Thymus (tissue), 11 donors: ENCODE measurements around the gene SLC22A14. TPM values are rescaled to one million over a fixed set of nuclear protein-coding genes. Genes with fewer than 3 reads are reported as not detected.

Experiments used
- DNase-seq, 9 donors: peaks; one replicate each; pipeline ENCODE4 v3.0.0-alpha.2; 2013; ENCODE audit warnings: low spot score in 9 of 9, low read depth in 6 of 9, missing footprints in 1 of 9
- H3K27ac ChIP-seq, 2 donors: one replicate each; pipeline ENCODE4 v1.5.1; 2013; ENCODE audit warnings: control low read depth in 1 of 2, low read depth in 1 of 2, low read length in 1 of 2, mild to moderate bottlenecking in 1 of 2, moderate library complexity in 1 of 2
- H3K27me3 ChIP-seq, 2 donors: one replicate each; pipeline ENCODE4 v1.5.1; 2013; ENCODE audit warnings: low read length in 1 of 2; ENCODE audit not compliant: control insufficient read depth in 2 of 2, insufficient read depth in 1 of 2
- H3K36me3 ChIP-seq, 2 donors: one replicate each; pipeline ENCODE4 v1.5.1; 2013; ENCODE audit warnings: low read length in 1 of 2, mild to moderate bottlenecking in 1 of 2, moderate library complexity in 1 of 2; ENCODE audit not compliant: control insufficient read depth in 2 of 2, insufficient read depth in 2 of 2
- H3K4me1 ChIP-seq, 2 donors: one replicate each; pipeline ENCODE4 v1.5.1; 2013; ENCODE audit warnings: low read length in 2 of 2; ENCODE audit not compliant: control insufficient read depth in 2 of 2, insufficient read depth in 2 of 2
- H3K4me3 ChIP-seq, 2 donors: one replicate each; pipeline ENCODE4 v1.5.1; 2013; ENCODE audit warnings: low read length in 2 of 2, control low read depth in 1 of 2, mild to moderate bottlenecking in 1 of 2
- H3K9me3 ChIP-seq, 2 donors: one replicate each; pipeline ENCODE4 v1.5.1; 2013; ENCODE audit warnings: low read length in 1 of 2, mild to moderate bottlenecking in 1 of 2; ENCODE audit not compliant: control insufficient read depth in 2 of 2, insufficient read depth in 1 of 2
- WGBS: extraction: QIAGEN DNeasy Blood & Tissue Kit; methylation state at CpG from one replicate; pipeline ENCODE4 v1.1.7; 2013; 5-methylcytosine and 5-hydroxymethylcytosine counted together
- polyA plus RNA-seq: library from polyadenylated mRNA; stranded (reverse); fragments of 200-250 nt; gene quantifications from one replicate; pipeline ENCODE4 v1.2.3, GENCODE V29; 2013
- total RNA-seq: library from RNA; stranded (reverse); fragments of 120-200 nt; gene quantifications from one replicate; pipeline ENCODE4 v1.2.4, GENCODE V29; 2013
- donor health status: healthy.

SLC22A14 gene
- total and polyA plus RNA-seq, 2 donors: 0.05 to 0.21 TPM

DNA sequence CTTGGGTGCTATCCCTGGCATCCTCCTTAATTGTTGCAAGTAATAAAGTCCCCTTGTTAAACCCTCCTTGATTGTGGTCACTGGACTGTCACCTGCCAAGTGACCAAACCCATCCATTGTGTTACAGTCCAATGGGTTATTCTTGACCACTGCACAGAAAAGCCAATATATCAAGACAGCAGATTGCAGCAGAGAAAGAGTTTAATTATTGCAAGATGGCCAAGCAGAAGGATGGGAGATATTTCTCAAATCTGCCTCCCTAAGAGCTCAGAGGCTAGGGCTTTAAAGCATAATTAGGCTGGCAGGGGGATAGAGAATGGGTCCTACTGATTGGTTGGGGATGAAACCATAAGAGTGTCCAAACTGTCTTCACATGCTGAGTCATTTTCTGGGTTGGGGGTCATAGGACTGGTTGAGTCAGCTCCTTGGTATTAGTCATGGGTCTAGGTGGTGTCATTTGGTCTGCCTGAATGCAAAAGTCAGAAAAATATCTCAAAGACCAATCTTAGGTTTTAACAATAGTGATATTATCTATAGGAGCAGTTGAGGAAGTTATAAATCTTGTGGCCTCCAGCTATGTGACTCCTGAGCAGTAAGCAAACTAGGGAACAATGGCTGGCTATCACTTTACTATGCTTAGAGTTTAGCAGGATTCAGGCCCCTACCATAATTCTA, 45.4 kb downstream of the SLC22A14 start:
- Histone ChIP-seq H3K9me3 (no peaks in the 10 kb centered on the region), H3K4me3 (no peak overlapping the region), H3K36me3 (no peaks in the 10 kb centered on the region), H3K27me3 (no peaks in the 10 kb centered on the region), H3K27ac (no peak overlapping the region), H3K4me1 (no peaks in the 10 kb centered on the region)
- DNase-seq: no peak

DNA sequence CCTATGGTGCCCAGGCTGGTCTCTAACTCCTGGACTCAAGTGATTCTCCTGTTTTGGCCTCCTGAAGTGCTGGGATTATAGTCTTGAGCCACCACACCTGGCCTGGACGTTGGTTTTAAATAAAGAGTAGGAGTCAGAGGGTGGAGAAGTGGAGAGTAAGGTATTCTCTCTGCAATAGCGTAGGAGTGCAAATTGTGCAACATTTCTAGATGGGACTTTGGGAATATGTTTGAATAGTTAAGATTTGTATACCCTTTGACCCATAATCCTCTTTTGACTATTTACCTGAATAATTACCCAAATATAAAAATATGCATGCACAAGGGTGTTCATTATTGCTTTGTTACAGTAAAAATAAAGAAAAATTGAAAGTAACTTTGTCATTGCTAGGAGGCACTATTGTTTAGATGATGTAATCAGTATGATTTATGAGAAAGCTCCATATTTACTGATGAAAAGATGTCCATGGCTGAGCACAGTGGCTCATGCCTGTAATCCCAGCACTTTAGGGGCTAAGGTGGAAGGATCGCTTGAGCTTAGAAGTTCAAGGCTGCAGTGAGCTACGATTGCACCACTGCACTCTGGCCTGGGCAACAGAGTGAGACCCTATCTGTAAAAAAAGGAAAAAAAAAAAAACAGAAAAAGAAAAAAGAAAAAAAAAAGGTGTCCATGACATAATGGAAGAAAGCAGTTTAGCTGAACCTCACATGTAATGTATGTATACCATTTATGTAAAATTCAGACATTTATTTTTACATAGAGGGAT, 49.3 kb downstream of the SLC22A14 start:
- Histone ChIP-seq H3K36me3 (no peaks in the 10 kb centered on the region), H3K27ac (no peak overlapping the region), H3K4me1 (no peaks in the 10 kb centered on the region), H3K4me3 (no peak overlapping the region), H3K27me3 (no peaks in the 10 kb centered on the region), H3K9me3 (no peaks in the 10 kb centered on the region)
- DNase-seq: no peak
- 94% methylated on average over 4 of the region's 4 CpGs for WGBS

DNA sequence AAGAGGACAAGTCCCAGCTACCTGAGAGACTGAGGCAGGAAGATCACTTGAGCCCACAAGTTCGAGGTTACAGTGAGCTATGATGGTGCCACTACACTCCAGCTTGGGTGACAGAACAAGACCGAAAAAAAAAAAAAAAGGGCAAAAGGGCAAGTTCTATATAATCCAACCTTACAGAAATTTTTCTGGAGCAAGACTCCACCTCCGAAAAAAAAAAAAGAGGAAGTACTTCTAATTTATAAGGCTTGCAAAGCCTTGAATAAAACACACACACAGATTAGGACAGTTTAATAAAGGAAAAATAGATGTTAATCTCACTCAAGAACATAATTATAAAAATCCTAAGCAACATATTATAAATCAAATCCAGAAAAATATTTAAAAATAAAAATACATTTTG, 50.1 kb downstream of the SLC22A14 start:
- H3K27ac ChIP-seq: no peak overlapping the region
- H3K4me1 ChIP-seq: no peaks in the 10 kb centered on the region
- no peak overlapping the region for H3K4me3 ChIP-seq
- H3K27me3 ChIP-seq: no peaks in the 10 kb centered on the region
- no peak for DNase-seq
- no peaks in the 10 kb centered on the region for H3K9me3 ChIP-seq
- WGBS: 17% methylated on average over 3 of the region's 3 CpGs
- no peaks in the 10 kb centered on the region for H3K36me3 ChIP-seq

DNA sequence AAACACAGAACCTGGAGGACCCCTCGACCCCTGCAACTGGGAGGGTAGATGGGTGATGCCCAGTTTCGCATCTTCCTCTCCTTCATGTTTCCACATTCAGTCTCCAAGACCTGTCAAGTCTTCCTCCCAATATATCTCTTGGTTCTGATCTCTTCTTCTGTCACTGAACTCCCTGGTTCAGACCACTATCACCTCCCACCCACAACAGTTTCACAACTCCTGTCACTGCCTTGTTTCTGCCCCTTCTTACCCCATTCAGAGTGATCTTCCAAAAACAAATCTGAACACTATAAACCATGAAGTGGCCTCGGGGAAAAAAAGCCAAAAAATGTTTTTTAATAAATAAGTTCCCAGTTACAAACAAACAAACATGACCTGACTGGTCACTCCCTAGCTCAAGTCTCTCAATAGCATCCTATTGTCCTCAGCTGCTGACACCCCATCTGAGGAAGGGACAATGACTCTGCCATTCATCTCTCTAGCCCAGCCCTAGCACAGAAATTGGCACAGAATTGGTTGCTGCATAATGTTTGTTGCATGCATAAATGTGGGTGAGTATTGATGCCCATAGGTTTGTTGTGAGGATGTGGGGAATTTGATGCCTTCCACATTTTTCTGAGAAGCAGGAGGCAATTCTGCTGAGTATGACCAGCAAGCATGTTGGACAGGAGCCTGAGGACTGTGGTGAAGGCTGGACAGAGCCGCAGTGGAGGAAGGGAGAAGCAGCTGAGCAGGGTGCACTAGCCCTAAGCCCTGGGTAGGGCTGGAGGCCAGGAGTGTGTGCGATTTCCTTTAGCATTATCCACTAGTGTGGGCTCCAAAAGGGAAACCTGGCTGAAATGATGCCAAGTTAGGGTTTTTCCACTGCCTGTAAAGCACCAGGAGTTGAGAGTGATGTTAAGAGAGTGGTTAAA, 52.3 kb downstream of the SLC22A14 start:
- DNase-seq: no peak

DNA sequence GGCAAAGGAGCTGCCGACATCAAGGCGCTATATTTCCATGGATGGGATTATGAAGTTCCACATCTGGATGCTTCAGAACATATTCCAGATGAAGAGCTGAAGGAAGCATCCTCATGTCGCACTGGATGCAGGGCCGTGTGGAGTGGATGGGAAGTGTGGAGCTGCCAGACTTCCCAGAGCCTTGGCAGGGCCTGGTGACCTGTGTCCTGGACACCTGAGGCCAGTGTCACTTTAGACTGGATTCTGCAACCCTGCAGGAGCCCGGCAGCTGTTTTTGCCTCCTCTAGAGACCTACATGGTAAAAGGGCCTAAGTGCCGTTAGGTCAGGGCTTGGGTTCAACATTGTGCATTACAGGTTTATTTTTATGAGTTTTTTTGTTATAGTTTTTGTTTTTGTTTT, 53.2 kb downstream of the SLC22A14 start:
- no peaks in the 10 kb centered on the region for H3K9me3 ChIP-seq
- whole genome bisulfite sequencing: 100% methylated on average over 6 of the region's 6 CpGs
- H3K4me3 ChIP-seq: no peak overlapping the region
- no peak overlapping the region for H3K27ac ChIP-seq
- DNase-seq: no peak
- H3K27me3 ChIP-seq: no peaks in the 10 kb centered on the region
- H3K4me1 ChIP-seq: no peaks in the 10 kb centered on the region
- H3K36me3 ChIP-seq: no peaks in the 10 kb centered on the region

More for the DNA sequence above, 52.3 kb downstream of the SLC22A14 start:
- 93% methylated on average over 5 of the region's 5 CpGs for WGBS
- Histone ChIP-seq H3K4me1 (no peaks in the 10 kb centered on the region), H3K36me3 (no peaks in the 10 kb centered on the region), H3K4me3 (no peak overlapping the region), H3K9me3 (no peaks in the 10 kb centered on the region), H3K27ac (no peak overlapping the region), H3K27me3 (no peaks in the 10 kb centered on the region)

DNA sequence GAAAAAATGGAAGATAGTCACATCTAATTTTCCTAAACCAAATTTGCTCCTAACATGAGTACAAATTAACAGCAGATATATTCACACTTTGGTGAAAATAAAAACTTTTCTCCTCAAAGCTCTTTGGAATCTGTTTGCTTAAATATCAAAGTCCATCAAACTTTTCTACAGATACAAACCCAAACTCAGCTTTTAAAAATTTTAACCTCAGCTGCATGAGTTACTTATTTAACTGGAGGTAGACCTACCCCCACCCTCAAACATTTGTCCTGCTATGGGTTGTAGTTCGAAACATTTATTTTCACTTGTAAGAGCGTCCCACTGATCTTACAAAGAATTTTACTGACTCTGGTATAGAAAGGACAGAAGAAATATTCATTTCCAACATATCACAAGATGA, 55.6 kb downstream of the SLC22A14 start:
- 98% methylated on average over 2 of the region's 2 CpGs for WGBS
- H3K36me3 ChIP-seq: no peaks in the 10 kb centered on the region
- H3K27me3 ChIP-seq: no peaks in the 10 kb centered on the region
- no peak overlapping the region for H3K4me3 ChIP-seq
- DNase-seq: no peak
- H3K27ac ChIP-seq: no peak overlapping the region
- H3K9me3 ChIP-seq: no peaks in the 10 kb centered on the region
- H3K4me1 ChIP-seq: no peaks in the 10 kb centered on the region

DNA sequence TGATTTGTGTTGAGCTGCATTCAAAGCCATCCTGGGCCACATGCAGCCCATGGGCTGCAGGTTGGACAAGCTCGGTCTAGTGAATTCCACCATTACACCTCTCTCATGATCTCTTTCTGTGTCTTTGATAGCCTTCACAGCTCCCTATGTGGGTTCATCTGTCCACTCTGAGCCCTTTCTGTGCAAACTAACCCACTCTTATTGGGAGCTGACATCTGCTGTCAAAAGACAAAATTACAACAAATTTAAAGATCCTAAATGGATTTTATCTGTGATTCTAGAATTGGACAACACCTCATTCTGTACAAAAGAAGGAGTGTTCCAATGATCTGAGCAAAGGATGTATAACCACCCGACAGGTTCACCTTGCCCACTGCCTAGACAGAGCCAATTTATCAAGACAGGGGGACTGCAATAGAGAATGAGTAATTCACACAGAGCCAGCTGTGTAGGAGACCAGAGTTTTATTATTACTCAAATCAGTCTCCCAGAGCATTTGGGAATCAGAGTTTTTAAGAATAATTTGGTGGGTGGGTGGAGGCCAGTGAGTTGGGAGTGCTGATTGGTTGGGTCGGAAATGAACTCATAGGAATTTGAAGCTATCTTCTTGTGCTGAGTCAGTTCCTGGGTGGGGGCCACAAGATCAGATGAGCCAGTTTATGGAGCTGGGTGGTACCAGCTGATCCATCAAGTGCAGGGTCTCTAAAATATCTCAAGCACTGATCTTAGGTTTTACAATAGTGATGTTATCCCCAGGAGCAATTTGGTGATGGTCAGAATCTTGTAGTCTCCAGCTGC, 61.9 kb downstream of the SLC22A14 start:
- no peaks in the 10 kb centered on the region for H3K27me3 ChIP-seq
- WGBS: 94% methylated on average over 3 of the region's 3 CpGs
- no peak overlapping the region for H3K4me3 ChIP-seq
- DNase-seq: no peak
- peaks cover 7% of the 10 kb centered on the region in 2 donors for H3K4me1 ChIP-seq
- no peaks in the 10 kb centered on the region for H3K9me3 ChIP-seq
- no peak overlapping the region for H3K27ac ChIP-seq
- no peaks in the 10 kb centered on the region for H3K36me3 ChIP-seq

DNA sequence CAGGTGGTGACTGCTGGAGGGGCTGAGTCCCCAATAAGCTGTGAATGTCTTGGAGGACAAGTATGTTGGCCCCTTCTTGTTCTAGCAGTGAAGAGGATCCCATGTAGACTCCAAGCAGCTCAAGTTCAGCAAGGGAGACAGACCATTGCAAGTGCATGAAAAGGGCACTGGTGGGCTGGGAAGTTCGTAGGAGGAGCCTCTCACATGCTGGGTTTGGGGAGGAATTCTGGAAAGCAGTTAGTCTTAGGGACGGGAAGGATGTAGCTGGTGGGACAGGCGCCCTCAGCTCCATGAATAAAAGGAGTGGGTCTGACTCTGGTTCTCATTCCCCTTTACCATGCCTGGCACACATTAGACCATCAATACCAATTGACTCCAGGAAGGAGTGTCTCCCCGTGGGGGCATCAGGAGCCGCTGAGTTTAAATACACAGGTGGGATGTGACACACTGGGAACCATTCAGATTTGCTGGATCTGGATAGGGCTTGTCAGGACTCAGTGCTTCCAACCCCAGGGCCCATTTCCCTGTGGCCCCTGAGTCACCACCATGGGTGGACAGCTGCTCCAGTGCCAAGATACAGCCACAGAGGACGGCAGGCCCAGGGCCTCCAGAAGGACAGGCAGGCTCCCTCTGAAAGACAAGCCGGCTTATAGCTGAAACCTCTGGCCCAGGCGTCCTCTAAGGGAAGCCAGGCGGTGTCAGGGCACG, 63.9 kb downstream of the SLC22A14 start:
- no peak for DNase-seq
- Histone ChIP-seq H3K9me3 (no peaks in the 10 kb centered on the region), H3K36me3 (no peaks in the 10 kb centered on the region), H3K27me3 (no peaks in the 10 kb centered on the region), H3K4me1 (peaks cover 7% of the 10 kb centered on the region in 2 donors), H3K27ac (no peak overlapping the region), H3K4me3 (no peak overlapping the region)
- 49% methylated on average over 10 of the region's 10 CpGs for WGBS
